SK-N-DZ (cell line): ENCODE data around the gene THADA.
"Not testable (repeated sequence)": the region's sequence is repeated elsewhere in the genome, so short reads cannot be mapped to it uniquely, and the experiment has no call there.

ENCODE experiments used
- DNase-seq: peaks from one replicate; pipeline ENCODE4 v3.0.0-alpha.2; 2015; ENCODE audit warnings: low spot score

The THADA gene

DNA sequence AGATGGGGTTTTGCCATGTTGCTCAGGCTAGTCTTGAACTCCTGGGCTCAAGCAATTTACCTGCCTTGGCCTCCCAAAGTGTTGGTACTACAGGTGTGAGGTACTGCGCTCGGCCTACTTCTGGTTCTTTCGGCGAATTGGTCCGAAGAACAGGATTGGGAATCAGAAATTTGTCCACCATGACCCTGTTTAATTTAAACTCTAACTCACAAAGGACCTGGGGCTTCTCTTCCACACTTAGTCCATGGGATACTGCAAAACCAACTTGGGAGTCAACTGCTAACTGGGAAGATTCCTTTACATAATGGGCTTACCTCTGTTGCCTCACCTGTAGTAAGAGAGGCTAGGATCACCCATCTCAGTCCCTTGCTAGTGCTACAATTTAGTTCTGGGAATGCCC, 289.6 kb downstream of the THADA start:
- no peak for DNase-seq

GRCh38 chr2:43305517-43305916, 290.3 kb downstream of the THADA start:
- no peak for DNase-seq

DNA sequence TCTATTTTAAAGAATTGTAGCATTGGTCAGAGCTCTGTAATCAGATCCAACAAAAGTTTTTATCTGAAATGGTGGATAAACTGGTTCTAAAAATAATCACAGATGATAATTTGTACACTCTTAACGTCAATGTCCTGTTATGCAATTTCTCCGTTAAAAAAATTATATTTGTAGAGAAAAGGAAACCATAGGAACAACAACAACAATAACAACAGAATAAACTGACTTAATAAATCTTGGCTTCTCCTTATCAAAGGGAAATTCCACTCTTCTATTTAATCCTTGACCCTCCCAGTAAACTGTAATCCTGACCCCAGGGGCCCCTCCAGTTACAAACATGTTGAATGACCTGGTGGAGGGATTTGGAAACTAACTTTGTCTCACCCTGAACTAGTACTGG, 290.8 kb downstream of the THADA start:
- DNase-seq, result no peak

DNA sequence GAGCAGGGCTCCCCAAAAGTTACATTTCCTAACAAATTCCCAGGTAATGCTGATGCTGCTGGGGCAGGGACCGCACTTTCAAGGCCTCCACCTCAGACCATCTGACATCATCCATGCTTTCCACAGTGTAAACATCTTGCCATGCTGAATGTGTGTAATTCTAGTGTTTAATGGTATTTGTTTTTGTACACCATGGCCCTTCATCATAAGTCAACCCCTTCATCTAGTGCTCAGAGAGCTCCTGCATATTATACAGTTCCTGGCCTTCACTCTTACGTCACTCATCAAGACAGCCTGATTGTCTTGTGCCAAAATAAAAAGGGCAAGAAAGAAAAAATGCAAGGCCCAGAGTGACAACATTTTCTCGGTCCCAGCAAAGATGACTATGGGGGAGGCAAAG, 291.9 kb downstream of the THADA start:
- DNase-seq, result no peak

DNA sequence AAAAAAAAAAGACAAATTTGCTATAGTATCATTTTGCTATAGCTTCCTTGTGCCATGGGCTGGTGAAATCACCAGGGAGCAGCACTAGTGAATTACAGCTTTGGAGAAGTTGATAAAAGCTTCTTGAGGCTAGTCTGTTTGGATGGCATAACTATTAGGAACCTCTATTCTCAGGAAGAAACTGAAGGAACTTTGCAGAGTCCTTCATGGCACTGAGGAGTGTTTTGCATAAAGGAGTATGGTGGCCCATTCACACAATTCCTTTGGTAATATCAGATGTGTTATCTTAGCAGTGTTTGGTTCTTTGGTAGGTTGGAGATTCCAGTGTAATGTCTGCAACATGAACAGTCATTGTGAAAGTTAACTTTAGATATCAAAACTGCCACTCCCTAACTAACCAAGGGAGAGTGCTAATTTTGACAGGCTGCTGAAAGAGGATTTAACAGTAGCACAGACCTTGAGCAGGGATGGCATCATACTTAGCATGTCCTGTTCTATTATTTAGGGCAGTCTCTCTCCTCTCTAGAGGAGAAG, 292.8 kb downstream of the THADA start:
- no peak for DNase-seq

DNA sequence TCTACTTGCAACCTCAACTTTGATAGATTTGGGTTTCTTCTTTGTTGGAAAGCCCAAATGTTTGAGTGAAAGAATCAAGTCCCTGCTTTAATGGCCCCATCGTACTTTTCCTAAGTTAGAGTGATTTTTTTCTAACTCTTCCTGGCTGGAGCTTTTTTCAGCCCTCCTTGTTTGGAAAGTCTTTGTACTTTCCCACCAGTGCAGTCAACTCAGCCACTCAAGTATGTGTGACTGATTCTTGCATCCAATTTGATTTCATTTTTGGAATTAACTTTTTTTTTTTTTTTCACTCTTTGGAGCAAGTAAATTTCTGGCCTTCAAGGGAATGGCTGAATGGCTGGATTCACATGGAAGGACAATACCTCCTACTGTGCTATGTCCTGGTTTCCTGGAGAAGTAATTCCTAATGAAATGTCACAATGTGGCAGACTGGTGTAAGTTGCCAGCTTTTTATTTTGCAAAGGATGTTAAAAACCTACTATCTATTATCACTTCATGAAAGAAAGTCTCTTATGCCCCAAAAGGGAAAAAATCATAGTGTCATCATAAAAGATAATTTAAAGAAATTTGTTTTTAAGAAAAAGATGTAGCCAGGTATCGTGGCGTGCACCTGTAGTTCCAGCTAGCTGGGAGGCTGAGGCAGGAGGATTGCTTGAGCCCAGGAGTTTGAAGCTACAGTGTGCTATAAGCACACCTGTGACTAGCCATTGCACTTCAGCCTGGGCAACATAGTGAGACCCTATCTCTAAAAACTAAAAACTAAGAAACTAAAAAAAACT, 293.5 kb downstream of the THADA start:
- DNase-seq, result no peak

DNA sequence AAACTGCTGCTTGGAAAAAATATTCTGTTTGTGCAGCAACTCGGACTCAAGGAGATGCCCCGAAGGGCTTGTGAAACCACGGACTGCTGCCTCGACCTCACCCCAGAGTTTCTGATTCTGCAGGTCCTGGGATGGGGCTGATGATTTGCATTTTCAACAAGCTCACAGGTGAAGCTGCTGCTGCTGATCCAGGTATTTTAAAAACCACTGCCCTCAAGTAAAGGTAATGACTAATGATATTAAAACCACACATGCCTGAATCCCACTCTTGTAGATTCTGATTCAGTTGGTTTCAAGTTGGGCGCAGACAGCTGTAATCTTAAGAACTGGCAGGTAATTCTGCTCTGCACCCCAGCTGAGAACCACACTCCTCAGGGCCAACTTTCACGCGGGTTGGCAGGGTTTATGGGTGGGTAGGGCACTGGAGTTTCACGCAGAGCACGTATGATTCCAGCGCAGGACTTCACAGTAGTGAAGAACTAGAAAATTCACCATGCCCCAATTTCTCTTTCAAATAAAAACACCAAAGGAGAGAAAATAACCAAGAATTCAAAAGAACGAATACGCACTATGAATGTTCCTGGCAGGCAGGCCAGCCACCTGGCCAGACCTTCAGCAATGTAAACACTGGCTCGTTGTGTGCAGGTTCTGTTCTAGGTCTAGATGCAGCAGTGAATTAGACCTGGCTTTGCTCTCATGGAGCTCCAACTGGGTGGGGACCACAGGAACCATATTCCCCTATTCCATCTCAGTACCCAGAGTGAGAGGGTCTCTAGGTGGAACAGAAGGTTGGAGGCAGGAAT, 294.9 kb downstream of the THADA start:
- DNase-seq, result no peak

- no peak for DNase-seq
These were observed 295.6 kb downstream of the THADA start for GRCh38 chr2:43300222-43300621.

GRCh38 chr2:43298500-43298899, 297.3 kb downstream of the THADA start:
- no peak for DNase-seq

- not testable (repeated sequence) for DNase-seq
These were observed 298.1 kb downstream of the THADA start for GRCh38 chr2:43297740-43298139.

DNA sequence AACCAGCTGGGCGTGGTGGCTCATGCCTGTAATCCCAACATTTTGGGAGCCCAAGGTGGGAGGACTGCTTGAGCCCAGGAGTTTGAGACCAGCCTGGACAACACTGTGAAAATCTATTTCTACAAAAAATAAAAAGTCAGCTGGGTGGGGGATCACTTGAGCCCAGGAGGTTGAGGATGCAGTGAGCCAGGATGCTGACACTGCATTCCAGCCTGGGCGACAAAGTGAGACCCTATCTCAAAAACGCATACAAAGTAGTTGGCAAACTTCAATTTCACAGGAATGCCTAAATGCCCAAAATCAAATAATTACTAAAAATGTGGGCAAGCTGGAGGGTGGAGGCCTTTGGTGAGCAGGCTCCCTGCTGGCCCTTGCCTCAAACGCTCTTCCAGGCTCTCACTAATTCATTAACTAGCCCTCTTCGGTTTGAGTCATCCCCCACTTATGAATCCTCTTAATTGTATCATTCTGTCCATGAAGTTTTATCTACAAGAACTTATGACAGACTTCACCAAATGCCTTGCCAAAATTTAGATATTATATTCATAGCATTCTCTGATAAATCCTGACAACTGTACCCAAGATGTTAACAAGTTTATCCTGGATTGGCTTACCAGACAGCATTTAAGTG, 300.8 kb downstream of the THADA start:
- no peak for DNase-seq

GRCh38 chr2:43293744-43294695, 301.8 kb downstream of the THADA start:
- DNase-seq, result no peak

DNA sequence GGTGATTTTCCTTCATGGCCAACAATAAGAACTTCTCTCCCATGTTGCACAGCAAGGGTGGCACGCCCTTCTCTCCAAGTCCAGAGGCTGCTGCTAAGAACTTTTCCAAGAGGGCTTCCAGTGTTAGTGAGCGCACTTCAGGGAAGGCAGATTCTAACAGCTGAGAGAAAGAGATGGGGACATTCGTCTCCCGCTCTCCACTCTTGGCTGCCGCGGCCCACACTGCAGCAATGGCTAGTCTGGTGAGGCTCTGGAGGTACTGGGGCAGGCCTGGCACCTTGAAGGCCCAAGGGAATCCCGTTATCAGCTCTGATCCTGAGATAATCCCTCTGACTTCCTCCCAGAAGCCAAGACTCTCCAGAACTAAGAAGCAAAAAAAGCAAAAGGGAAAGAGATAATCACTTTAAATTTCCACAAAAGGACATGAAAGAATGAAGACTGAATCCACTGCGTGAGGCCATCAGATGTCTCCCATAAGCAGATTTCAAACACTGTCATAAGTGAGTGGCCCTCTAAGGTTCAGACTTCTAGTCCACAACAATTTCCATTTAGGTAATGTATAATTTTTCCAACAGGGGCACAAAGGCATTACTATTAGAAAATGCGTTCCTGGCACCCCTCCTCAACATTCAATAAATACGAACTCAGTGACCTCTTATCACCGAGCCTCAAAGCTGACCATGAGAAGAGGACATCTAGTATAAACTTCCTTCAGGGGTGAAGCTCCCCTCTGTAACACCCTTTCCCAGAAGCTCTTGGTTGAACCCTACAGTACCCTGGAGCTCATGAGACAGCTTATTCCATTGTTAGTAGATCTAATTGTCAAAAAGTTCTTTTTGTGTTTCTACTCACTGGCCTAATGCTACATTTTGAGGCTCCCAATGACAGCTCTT, 302.7 kb downstream of the THADA start:
- DNase-seq, result no peak

- no peak for DNase-seq
These were observed 303.5 kb downstream of the THADA start for GRCh38 chr2:43292297-43292696.

DNA sequence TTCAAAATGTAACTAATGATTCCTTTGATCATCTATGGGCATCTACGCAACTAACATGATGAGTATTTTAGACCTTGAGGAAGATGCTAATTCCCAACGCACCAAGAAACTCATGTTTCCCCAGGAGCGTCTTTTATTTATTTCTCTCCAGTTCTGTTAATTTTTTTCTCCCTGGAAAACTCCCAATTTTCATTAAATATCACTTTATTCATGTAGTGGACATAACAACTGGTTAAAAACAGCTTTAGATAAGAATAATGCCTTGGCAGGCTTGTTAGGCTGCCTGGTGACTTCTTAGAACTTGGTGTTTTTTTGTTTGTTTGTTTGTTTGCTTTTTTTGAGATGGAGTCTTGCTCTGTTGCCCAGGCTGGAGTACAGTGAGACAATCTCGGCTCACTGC, 306.5 kb downstream of the THADA start:
- no peak for DNase-seq

DNA sequence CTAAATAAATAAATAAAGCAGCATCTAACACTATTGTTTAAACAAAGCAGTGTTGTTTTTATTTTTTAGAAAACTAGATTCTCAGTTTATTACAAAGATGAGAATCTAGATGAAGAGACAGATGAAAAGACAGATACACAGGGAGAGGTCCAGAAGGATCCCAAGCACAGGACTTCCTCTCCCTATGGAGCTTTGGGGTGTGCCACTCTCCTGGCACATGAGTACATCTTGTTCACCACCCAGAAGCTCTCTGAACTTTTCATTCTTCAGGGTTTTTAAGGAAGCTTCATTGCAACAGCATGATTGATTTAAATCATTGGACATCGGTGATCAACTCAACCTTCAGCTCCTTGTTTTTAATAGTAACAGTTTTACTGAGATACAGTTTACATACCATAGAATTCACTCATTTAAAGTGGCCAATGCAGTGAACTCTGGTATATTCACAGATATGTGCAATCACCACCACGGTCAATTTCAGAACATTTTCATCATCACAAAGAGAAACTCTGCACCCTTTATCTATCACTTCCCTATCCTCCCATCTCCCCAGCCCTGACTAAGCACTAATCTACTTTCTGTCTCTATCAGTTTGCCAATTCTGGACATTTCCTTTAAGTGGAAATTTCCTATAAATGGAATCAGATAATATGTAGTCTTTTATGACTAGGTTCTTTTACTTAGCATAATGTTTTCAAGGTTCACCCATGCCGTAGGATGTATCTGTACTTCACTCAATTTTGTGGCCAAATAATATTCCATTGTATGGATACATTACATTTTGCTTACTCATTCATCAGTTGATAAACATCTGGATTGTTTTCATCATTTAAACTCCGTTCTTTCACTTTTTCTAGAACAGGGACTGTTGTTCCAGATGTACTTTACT, 307.2 kb downstream of the THADA start:
- no peak for DNase-seq

- DNase-seq, result no peak
These were observed 309.9 kb downstream of the THADA start for GRCh38 chr2:43285987-43286386.

GRCh38 chr2:43284967-43285366, 310.9 kb downstream of the THADA start:
- no peak for DNase-seq

GRCh38 chr2:43284347-43284746, 311.5 kb downstream of the THADA start:
- DNase-seq, result not testable (repeated sequence)
